Erythroblast (primary cell): Measurements from ENCODE around the gene GPX3.

Experiments
- GATA1 ChIP-seq: IDR thresholded peaks from 2 replicates; pipeline ENCODE4 v1.6.1; 2011; ENCODE audit warnings: low read depth, mild to moderate bottlenecking, control low read depth, low read length, moderate library complexity
- POLR2A ChIP-seq: IDR thresholded peaks from 2 replicates; pipeline ENCODE4 v1.6.1; 2011; ENCODE audit warnings: mild to moderate bottlenecking, low read length

GRCh38 chr5:151029179-151030055 is 9.0 kb downstream of the GPX3 start:
- TF ChIP-seq POLR2A (no peak), GATA1 (no peak)
